GM12878 (cell line): ENCODE data around the gene ATP1B2. TPM values are rescaled to one million over a fixed set of nuclear protein-coding genes. Genes with fewer than 3 reads are reported as not detected.
A peak's percentile ranks its signal among the peaks of the same experiment; 100 is the strongest.

Source experiments
- ATAC-seq: fragments of 200-7000 bp; cut with Tn5 transposase; 3 replicates; pipeline ENCODE4 v1.9.1; 2020; ENCODE audit warnings: mild to moderate bottlenecking, moderate library complexity
- BruUV-seq: library from RNA; stranded (reverse); fragments of 400-500 nt; replicated peaks from 2 replicates; lab custom pipeline; 2021; lab: Mats Ljungman, UMichigan
- CTCF ChIA-PET: fragments of 300-600 bp; sonication (Branson Sonifier 250); formaldehyde crosslinking; extraction: SDS; loops from one replicate; lab custom pipeline; 2021; ENCODE audit warnings: inconsistent platforms; lab: Yijun Ruan, JAX
- POLR2A ChIA-PET: fragments of 350-600 bp; formaldehyde crosslinking; extraction: SDS; loops from one replicate; lab custom pipeline; 2021; ENCODE audit warnings: inconsistent platforms; lab: Charles Lee
- RAD21 ChIA-PET: fragments of 300-600 bp; sonication (Branson Sonifier 250); formaldehyde crosslinking; loops from one replicate; lab custom pipeline; 2023; ENCODE audit warnings: antibody characterized with exemption; ENCODE audit not compliant: unreplicated experiment; lab: Charles Lee
- SMC1A ChIA-PET: fragments of 300-600 bp; sonication (Branson Sonifier 250); formaldehyde crosslinking; loops from one replicate; lab custom pipeline; 2023; ENCODE audit not compliant: unreplicated experiment, uncharacterized antibody; lab: Charles Lee
- DNase-seq: peaks from one replicate; pipeline ENCODE4 v3.0.0-alpha.2; 2011; ENCODE audit warnings: low read depth, low spot score
- FAIRE-seq: peaks from 3 replicates; lab custom pipeline; 2011; peaks lifted over from hg19 to GRCh38; lab: Jason Lieb, UNC
- H2AFZ ChIP-seq: 2 replicates; pipeline ENCODE4 v1.6.0; 2011; ENCODE audit warnings: low read depth, low read length, control low read depth; ENCODE audit not compliant: control insufficient read depth
- H3K27ac ChIP-seq: 2 replicates; pipeline ENCODE4 v1.5.1; 2011; ENCODE audit warnings: control low read depth; ENCODE audit not compliant: control insufficient read depth, insufficient read depth
- H3K27me3 ChIP-seq, 2 experiments: replicated peaks in 1 of 2; 2 replicates each; pipeline versions ENCODE4 v1.6.0 to v1.6.1; 2011; ENCODE audit warnings: low read length in 1 of 2; ENCODE audit not compliant: control insufficient read depth in 2 of 2, insufficient read depth in 2 of 2
- H3K36me3 ChIP-seq, 2 experiments: 2 replicates each; pipeline ENCODE4 v1.5.1; 2011; ENCODE audit warnings: low read length in 1 of 2; ENCODE audit not compliant: control insufficient read depth in 2 of 2, insufficient read depth in 2 of 2
- H3K4me1 ChIP-seq: 2 replicates; pipeline ENCODE4 v1.6.1; 2011; ENCODE audit warnings: mild to moderate bottlenecking, low read length, moderate library complexity, mixed read lengths; ENCODE audit not compliant: control insufficient read depth, insufficient read depth
- H3K4me2 ChIP-seq: 2 replicates; pipeline ENCODE4 v1.6.0; 2011; ENCODE audit warnings: control low read depth; ENCODE audit not compliant: control insufficient read depth, insufficient read depth
- H3K4me3 ChIP-seq: fragments of 200-600 bp; sonication (generic); 2 replicates; pipeline ENCODE4 v1.5.1; 2016
- H3K79me2 ChIP-seq: 2 replicates; pipeline ENCODE4 v1.6.0; 2011; ENCODE audit warnings: low read length; ENCODE audit not compliant: control insufficient read depth, insufficient read depth
- H3K9ac ChIP-seq: 2 replicates; pipeline ENCODE4 v1.8.0; 2011; ENCODE audit warnings: low read length, control low read depth, mixed read lengths; ENCODE audit not compliant: control insufficient read depth, insufficient read depth
- H3K9me3 ChIP-seq: replicated peaks from 3 replicates; pipeline ENCODE4 v1.5.1; 2011; ENCODE audit warnings: mild to moderate bottlenecking, low read length; ENCODE audit not compliant: control insufficient read depth, insufficient read depth
- H4K20me1 ChIP-seq: 2 replicates; pipeline ENCODE4 v1.6.0; 2011; ENCODE audit not compliant: control insufficient read depth, insufficient read depth
- BCL3 ChIP-seq: IDR thresholded peaks from 2 replicates; pipeline ENCODE4 v1.6.1; 2011; ENCODE audit warnings: borderline replicate concordance, low read depth, mild to moderate bottlenecking, moderate library complexity, low read length; ENCODE audit not compliant: insufficient read depth, poor library complexity, severe bottlenecking
- GABPA ChIP-seq: IDR thresholded peaks from 2 replicates; pipeline ENCODE4 v1.6.1; 2014; ENCODE audit warnings: antibody characterized with exemption, low read depth, mild to moderate bottlenecking, inconsistent platforms
- GATAD2B ChIP-seq: fragments of 450-650 bp; conservative IDR thresholded peaks from 2 replicates; pipeline ENCODE4 v1.6.1; 2017; ENCODE audit warnings: low read depth, mild to moderate bottlenecking, moderate library complexity
- KAT2A ChIP-seq: conservative IDR thresholded peaks from 2 replicates; pipeline ENCODE4 v1.6.1; 2011; ENCODE audit warnings: low read depth, low read length; ENCODE audit not compliant: control insufficient read depth
- POLR2A ChIP-seq: IDR thresholded peaks from 2 replicates; pipeline ENCODE4 v1.6.1; 2011; ENCODE audit warnings: low read depth, mild to moderate bottlenecking, low read length
- RBBP5 ChIP-seq: fragments of 200-600 bp; sonication (generic); conservative IDR thresholded peaks from 2 replicates; pipeline ENCODE4 v1.6.1; 2016
- SMARCA5 ChIP-seq: fragments of 450-650 bp; IDR thresholded peaks from 2 replicates; pipeline ENCODE4 v1.6.1; 2017; ENCODE audit warnings: mild to moderate bottlenecking
- TAF1 ChIP-seq: IDR thresholded peaks from 2 replicates; pipeline ENCODE4 v1.6.1; 2011; ENCODE audit warnings: mild to moderate bottlenecking, low read depth, low read length, borderline replicate concordance
- ZNF687 ChIP-seq: fragments of 450-650 bp; IDR thresholded peaks from 2 replicates; pipeline ENCODE4 v1.6.1; 2017; ENCODE audit warnings: mild to moderate bottlenecking, moderate library complexity
- WGBS: methylation state at CpG from one replicate; pipeline ENCODE4 v1.1.6; 2016; ENCODE audit warnings: low lambda C conversion rate; ENCODE audit not compliant: insufficient replicate concordance, insufficient coverage; ENCODE audit errors: missing lambda C conversion rate; 5-methylcytosine and 5-hydroxymethylcytosine counted together
- in situ Hi-C: fragments of 300-500 bp; cut with MboI; formaldehyde crosslinking; loops from 9 replicates; pipeline ENCODE4 v1.14.3; 2018; ENCODE audit warnings: mixed read lengths
- intact Hi-C: fragments of 100-400 bp; cut with micrococcal nuclease; formaldehyde crosslinking; loops from one replicate; pipeline ENCODE4 v1.14.2; 2022; ENCODE audit not compliant: unreplicated experiment
- polyA plus RNA-seq, 11 experiments: library from polyadenylated mRNA; depleted of rRNA in 4 of 11; unstranded in 6 of 11; stranded (reverse) in 5 of 11; fragments of >200 nt; fragmentation: Nextera tagmentation in 4 of 11; fragmentation: Illumina TruSeq in 1 of 11; extraction: Ambion mirVana in 4 of 11; extraction: Trizol in 1 of 11; gene quantifications; 1 replicate in 1 of 11; 2 replicates in 10 of 11; pipeline versions ENCODE4 v1.2.1 to v1.2.3, GENCODE V29; 2011 to 2016; ENCODE audit warnings: inconsistent platforms in 2 of 11, missing spikeins in 2 of 11, low read depth in 1 of 11
- total RNA-seq, 4 experiments: library from RNA; depleted of rRNA in 3 of 4; stranded (reverse); fragments of >200 nt in 3 of 4; fragmentation: Illumina TruSeq in 1 of 4; extraction: Trizol in 1 of 4; gene quantifications; 2 replicates each; pipeline versions ENCODE4 v1.2.1 to v1.2.3, GENCODE V29; 2013 to 2021

Gene ATP1B2
- total and polyA plus RNA-seq, 10 of the 15 experiments (the other 5 are each of a cell fraction or from before 2014, with no cell fraction given) = 0.03 to 0.29 (median 0.15) TPM; not detected in 3

GRCh38 chr17:7656958-7657609, 6.4 kb downstream of the ATP1B2 start (continued):
- TF ChIP-seq KAT2A = no peak
- no peak for TF ChIP-seq GABPA
- no peak for TF ChIP-seq RBBP5
- TF ChIP-seq TAF1 = no peak
- TF ChIP-seq ZNF687 = no peak
- no peak for TF ChIP-seq GATAD2B

- peak; percentile 8 for TF ChIP-seq BCL3
- TF ChIP-seq POLR2A = peak; percentile 69
- no peak for TF ChIP-seq SMARCA5
- TF ChIP-seq, all 136 proteins: peak for 2
- no peak overlapping the region for H3K4me2 ChIP-seq
- H4K20me1 ChIP-seq = no peaks in the 10 kb centered on the region
- no peak overlapping the region for H2AFZ ChIP-seq
- no peak overlapping the region for H3K4me3 ChIP-seq
- RAD21 ChIA-PET = no interaction called here
- intact Hi-C loops (no loop called here), in situ Hi-C loops (no loop called here)
- no TSS peak for BruUV-seq
- ATAC-seq = no peak
- no peak for DNase-seq
- no peaks in the 10 kb centered on the region for H3K4me1 ChIP-seq
- SMC1A ChIA-PET = interaction anchor here (0.7 kb wide), 1 partner anchor 246 kb away, joined by 3 read pairs; no protein-coding TSS in a partner anchor
- no peak for FAIRE-seq
- H3K9ac ChIP-seq = no peak overlapping the region
- CTCF ChIA-PET = interaction anchor here (1.0 to 1.7 kb wide), 4 partner anchors 18 to 393 kb away, joined by 3 to 5 read pairs (median 4); no protein-coding TSS in a partner anchor
- POLR2A ChIA-PET = no interaction called here
- H3K36me3 ChIP-seq = peaks cover 8 to 25% of the 10 kb centered on the region in 2 experiments; a peak in 3 of 4 replicates
- no peaks in the 10 kb centered on the region for H3K27me3 ChIP-seq
- 89% methylated on average over 10 of the region's 10 CpGs for WGBS
- no peaks in the 10 kb centered on the region for H3K9me3 ChIP-seq
- no peak overlapping the region for H3K27ac ChIP-seq
- no peaks in the 10 kb centered on the region for H3K79me2 ChIP-seq
These were observed 17.1 kb downstream of the ATP1B2 start for GRCh38 chr17:7667656-7668406.
